NCI-H146 (cell line): ENCODE measurements around the gene MYO1A.
"Not testable (repeated sequence)": the region's sequence is repeated elsewhere in the genome, so short reads cannot be mapped to it uniquely, and the experiment has no call there.

Experiments
- DNase-seq: peaks from one replicate; lab custom pipeline; 2025; lab: John Stamatoyannopoulos, UW

The MYO1A gene

DNA sequence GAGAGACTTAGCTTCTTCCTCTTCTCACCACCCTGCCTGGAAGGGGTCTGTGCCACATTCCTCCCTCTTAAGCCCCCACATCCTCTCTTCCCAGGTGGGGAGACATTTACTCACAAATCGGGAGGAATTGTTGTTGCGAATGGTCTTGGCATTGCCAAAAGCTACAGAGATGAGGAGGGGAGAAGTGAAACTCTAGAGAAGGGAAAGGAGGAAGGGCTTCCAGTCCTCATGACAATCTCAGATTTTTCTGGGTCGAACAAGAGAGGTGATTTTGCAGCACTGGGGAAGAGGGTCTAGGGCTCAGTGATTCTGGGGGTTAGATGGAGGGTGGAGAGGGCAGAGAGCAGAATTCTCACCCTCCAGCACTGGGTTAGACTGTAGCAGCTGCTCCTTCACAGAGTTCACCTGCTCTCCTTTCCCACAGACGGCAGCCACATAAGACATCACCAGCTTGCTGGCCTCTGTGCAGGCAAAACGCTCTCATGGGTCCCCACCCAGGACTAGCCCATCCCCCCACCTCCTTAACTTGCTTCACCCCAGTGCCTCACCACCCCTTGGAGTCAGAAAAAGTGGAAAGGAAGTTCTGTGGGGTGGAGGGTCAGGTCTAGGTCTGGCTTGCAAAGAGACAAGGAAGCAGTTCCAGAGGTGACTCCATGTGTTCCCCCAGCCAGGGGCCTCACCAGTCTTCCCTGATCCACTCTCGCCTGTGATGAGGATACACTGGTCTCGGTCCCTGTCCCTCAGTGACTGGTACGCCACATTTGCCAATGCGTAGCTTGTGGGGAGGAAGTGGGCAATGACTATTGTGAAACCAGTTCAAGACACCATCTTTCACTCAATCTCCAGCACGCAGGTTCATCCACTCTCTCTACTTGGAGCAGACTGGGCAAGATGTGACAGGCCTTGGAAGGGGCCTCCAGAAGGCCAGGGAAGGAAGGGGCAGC, 2.7 kb downstream of the MYO1A start:
- DNase-seq: no peak

DNA sequence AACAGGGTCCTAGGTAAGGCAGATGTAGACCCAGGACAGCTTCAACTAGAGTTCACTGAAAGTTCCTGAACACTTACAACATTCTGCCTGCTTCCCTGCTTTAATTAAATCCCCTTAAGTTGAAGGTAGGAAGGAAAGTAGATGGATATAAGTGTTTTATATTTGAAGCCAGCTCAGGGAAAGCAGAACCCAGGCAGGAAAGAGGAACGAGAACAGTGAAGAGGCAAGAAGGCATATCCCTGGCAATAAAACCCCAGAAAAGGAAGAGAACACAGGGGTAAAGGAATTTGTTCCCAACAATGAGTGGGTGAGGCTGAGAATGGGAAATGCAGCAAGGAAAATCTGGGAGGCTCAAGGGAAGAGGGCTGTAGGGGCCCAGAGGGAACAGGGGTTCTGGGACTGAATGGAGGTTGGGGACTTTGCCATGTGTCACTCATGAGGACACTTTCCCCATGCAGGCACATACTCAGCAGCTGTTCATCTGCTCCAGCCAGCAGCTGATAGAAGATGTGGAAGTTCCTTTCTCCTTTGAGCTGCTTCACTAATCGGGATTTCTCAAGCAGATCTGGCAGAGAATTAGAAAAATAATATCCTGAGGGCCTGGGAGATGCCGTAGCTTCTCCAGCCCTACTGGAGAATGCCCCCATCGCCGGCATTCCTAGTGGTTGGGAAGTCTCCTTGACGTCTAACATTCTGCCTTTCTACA, 3.7 kb downstream of the MYO1A start:
- no peak for DNase-seq

DNA sequence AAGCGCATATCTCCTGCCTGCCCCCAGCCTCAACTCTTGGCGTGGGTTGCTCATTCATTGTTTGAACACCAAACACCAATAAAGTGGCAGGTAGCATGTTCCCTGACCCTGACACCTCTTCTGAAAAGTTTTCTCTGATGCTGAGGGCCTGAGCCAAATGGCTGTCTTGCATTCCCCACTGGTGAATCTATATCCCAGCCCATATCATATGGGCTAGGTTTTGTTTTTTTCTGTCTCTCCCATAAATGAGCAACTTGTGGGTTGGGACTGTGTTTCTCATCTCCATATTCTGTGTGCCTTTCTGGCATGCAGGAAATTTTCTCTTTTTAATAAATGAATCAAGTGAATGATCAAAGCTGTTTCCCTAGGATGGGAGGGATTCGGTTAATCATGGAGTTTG, 5.0 kb downstream of the MYO1A start:
- no peak for DNase-seq

DNA sequence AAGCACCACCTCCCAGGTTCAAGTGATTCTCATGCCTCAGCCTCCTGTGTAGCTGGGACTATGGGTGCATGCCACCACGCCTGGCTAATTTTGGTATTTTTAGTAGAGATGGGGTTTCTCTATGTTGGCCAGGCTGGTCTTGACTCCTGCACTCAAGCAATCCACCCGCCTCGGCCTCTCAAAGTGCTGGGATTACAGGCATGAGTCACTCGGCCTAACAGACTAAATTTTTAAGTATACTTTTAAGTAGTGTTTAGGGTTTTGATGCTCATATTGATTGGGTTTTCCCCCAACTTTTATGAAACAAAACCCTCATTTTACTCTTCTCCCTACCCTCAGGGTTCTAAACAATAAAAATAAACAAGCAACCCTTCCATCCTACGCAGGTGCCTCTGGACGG, 5.5 kb downstream of the MYO1A start:
- no peak for DNase-seq

DNA sequence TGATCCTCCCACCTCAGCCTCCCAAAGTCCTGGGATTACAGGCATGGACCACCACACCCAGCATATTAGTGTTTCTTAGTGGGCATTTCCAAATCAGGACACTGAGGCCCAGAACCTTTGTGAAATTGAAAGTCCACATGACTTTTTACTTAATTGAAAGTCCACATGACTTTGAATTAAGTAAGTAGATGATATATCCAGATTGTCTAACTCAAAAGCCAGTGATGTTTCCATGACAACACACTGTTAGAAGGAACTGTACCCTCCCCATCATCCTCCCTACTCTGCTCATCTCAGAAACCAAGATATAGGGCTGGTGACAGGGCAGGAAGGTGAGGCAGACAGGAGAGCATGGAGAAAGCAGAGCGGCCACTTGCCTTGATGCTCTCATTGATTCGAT, 7.2 kb downstream of the MYO1A start:
- no peak for DNase-seq

DNA sequence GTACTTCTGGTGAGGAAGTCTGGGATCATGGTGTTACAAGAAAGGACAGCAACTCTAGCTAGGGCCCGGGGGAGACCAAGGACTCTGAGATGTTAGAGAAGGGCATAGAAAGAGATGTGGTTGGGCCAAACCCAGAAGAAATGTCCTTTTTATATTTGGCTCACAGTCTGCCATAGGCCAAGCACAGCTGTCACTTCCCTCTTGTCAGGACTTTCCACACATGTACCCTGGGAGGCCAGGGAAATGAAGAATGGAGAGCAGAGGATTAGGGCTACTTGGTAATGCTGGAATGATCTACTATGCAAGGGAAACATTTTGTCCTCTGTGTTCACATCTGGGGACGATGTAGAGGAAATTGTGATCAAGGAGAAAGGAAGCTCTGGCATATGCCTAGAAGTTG, 9.2 kb downstream of the MYO1A start:
- no peak for DNase-seq

DNA sequence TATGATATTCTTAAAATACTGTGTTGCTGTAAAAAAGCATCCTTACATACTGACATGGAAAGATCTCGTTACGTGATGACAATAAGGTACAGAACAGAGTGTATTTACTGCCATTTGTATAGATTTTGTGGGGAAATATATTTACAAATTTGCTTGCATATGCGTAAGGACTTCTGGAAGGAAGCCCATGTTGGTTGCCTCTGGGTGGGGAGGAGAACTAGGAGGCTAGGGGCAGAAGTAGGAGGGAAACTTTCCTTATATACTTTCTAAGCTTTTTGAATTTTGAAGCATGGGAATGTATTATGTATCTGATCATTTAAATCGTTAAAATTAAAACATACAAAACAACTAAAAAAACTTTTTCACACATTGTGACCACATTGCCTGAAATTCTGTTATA, 9.7 kb downstream of the MYO1A start:
- DNase-seq: no peak

DNA sequence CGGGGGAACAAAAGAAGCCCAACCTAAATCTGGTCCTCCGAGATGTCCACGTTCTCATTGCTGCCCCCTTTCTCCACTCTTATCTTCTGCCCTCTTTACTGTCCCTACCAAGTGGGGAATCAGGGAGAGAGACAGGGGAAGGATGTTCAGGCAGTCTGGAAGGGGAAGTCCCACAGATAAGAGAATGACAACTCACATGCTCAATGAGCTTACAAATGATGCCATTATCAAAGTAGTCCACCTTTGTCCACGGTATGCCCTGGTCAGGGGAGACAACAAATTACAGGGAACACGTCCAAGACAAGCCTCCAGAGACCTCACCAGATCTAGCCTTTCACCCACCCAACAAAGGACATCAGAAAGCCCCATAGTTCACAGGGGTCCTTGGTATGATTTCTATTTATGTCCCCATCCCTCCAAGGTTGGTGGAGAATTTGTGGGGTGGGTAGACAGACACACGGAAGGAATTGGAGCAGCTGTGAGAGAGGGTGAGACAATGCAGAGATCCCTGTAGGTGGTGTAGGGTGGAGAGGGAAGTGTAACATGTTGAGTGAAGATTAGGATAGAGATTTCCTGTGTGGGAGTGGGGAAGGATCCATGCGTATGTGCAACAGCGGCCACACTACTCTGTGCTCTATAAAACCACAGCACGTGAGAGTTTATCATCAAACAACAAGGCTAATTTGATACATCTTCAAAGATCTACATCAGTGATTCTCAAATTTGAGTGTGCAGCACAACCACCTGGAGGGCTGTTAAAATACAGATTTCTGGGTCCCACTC, 10.7 kb downstream of the MYO1A start:
- DNase-seq: no peak

DNA sequence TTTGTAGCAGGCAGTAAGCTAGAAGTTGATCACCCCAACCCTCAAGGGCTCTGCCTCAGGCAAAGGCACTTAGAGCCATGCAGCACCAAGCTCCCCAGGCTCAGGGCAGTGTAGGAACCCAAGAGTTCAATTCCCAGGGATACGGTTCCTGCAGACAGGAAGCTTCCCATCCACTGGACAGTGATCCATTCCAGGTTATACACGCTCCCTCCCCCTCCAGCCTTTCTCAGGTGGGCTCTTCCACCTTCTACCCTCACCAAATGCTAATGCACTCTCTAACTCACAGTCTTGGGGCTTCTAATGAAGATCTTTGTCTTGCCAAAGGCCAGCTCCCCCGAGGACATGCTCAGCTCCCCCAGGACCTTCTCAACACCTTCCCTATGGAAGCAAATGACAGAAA, 12.7 kb downstream of the MYO1A start:
- DNase-seq: no peak

DNA sequence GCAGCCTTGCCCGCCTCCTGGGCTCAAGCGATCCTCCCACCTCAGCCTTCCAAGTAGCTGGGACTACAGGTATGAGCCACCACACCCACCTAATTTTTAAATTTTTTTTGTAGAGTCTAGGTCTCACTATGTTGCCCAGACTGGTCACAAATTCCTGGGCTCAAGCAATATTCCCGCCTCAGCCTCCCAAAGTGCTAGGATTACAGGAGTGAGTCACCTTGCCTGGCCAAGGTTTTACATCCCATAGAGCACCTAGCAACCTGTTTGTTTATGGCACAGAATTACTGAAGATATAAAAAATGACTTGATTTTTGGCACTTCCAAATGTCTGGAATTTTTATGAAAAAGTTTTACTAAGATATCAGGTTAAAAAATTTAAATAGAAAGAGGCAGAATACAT, 16.5 kb downstream of the MYO1A start:
- no peak for DNase-seq

DNA sequence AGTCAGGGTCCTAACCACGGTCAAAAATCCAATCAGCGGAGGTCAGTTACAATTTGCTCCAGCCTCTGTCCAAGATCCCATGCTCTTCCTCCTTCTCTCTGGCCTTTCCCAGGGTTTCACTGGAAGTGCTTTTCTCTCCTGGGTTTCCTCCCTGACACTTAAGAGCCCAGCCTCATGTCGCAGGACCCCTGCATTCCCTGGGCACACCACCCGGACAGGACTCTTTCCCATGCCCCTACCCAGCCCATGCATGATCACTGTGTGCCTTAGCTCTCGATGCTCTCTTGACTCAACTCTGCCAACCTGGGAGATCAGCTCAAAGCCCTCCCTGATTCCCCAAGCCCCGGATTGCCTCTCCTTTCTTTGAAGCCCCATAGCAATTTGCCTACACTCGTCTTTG, 18.1 kb downstream of the MYO1A start:
- no peak for DNase-seq

DNA sequence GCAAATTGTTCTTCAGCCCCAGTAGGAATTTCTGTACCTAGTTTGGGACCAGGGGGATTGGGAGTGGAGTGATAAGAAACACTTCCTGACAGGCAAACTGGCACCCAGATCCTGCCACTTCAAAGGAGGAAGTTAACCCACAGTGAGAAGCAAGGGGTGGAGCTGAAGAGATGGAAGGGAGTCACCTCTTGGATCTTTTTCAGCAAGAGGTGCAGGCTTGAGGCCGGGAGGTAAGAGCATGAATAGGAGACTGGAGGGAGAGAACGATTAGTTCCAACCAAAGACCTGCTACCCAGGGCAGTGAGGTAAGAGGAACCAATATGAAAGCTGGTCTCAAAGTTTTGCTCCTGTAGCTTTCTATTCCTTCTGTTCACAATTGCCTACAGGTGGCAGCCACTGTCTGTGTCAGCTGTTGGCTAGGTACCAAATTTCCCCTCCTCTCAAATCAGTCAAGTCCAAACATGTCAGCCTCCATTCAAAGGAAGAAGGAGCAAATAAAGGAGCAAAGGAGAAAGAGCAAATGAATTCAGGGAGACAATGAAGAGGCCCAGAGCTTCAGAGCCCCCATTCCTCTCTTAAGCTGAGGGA, 18.7 kb downstream of the MYO1A start:
- DNase-seq: peak; percentile 77

DNA sequence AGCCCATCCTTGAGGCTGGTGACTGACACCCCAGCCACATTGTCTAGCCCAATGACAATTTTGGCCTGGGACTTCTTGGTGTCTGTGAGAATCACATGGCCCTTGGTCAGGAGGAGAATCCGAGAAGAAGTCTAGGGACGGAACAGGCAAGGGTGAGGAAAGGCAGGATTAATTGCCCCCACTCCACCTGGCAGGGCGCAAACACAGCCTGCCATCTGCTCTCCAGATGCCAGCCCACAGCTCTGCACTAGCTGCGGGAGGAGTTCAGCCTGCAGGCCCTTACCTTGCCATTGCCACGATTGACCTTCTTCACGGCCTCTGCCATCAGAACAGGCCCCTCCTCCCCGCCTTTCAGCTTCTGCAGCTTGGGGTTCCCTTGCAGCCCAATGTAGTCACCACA, 20.5 kb downstream of the MYO1A start:
- no peak for DNase-seq

DNA sequence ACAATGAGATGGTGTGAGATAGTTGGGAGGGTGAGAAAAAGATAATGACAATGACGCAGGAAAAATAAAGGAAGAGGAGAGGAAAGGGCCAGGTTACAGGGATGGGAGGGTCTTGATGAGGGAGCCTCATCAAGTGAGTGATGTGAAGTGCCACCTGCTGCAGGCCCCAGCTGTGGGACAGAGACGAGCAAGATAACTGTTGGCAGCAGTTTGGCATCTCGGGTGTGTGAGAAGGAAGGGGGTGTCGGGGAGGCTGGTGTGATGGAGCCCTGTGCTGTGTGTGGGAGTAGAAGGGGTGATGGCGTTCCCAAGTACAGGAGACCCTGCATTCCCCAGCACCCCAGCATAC, 22.1 kb downstream of the MYO1A start:
- no peak for DNase-seq

DNA sequence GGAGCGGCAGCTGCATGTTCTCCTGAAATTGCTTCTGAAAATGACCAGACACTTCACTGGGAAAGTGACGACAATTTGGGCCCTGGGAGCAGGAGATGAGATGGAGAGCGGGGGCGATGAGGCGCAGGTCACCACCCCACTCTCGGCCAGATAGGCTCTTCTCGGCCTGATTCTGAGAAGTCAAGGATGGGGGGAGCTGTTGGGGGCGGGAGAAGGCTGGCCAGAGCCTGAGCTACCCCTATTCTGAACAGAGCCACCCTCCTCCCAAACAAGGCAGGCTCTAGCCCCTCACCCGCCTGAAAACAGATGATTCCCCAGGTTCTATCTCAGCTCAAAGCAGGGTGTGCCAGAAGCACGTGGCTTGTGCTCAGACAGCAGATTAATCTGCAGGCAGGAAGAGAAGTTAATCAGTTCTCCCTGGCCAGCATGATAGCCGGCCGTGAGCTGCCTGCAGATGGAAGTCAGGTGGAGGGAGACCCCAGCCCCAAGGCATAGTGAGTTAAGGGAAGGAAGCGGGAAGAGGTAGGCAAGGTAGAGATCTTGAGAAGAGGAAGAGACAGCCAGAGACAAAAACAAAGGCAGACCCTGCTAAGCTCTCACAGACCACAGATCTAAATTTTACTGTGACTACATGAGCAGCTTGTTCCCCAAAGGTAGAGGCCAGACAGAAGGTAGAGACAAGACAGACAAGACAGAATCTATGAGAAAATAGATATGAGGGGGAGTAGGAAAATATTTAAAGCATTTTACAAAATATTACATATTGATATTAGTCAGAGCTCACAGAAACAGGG, 22.7 kb downstream of the MYO1A start:
- no peak for DNase-seq

DNA sequence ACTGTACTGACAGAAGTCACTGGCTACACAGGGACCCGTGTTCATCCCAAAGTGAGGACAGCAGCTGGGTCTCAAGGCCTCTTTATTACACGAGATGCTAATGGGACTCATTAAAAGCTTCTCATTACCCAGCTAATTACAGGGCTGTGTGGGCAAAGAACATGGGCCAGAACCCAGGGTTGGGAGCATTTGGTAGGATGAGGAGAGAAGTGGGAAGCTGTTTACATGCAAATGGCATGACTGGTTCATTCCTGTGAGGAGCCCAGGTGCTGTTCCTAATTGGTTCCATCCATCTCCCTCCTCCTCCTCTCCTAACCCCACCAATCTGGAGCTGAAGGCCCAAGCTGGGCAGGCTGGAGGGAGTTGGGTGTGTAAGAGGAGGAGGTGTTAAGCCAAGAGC, 24.7 kb downstream of the MYO1A start:
- no peak for DNase-seq

DNA sequence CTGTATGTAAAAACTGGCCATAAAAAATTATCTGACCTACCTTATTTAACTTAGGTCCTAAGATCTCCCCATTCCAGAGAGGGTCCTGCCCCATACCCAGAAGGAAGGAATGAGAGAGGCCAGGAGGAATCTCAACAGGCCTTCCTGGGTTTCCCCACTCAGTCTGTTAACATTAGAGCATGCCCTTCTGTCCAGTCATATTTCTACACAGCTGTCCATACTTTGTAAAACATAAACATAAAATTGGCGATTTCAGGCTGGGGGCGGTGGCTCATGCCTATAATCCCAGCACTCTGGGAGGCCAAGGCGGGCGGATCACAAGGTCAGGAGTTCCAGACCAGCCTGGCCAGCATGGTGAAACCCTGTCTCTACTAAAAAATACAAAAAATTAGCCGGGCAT, 27.6 kb downstream of the MYO1A start:
- DNase-seq: not testable (repeated sequence)

DNA sequence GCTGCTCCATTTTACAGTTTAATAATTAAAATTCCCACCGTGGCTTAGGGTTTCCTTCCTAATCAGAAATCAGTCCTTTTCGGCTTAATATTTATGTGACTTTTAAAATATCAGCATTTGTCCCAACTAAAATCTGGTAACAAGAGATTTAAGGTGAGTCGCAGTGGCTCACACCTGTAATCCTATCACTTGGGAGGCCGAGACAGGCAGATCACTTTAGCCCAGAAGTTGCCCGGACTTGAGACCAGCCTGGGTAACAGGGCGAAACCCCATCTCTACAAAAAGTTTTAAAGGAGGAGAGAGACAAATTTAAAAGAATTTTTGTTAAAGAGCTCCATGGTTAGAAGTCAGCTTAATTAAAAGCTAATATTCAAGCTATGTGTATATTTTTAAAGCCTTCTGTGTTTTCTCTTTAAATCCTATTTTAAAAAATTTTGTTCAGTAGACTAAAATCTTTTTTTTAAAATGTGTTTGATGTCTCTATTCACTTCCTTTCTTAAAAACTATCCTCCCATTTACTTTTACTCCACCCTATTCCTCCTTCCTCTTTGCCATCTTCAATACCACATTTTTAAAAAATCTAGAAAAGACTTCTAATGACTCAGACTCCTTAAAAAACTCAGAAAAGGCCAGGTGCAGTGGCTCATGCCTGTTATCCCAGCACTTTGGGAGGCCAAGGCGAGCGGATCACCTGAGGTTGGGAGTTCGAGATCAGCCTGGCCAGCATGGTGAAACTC, 29.8 kb downstream of the MYO1A start:
- DNase-seq: no peak

DNA sequence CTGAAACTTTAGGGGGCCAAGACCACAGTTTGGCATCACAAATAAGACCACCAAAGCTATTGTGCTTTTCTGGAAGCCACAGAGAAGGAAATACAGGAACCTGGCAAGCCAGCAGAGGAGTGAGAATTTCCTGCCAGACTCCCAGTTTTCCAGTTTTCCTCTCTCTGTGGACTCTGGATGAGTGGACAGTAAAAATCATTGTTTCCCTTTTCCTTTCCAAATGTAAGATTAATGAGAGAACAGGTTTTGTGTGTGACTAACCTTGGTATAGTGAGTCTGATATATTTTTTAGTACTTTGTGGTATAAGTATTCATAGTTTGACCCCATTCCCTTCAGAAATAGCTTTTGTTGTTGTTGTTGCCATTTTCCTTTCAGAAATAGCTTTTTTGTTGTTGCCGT, 31.0 kb downstream of the MYO1A start:
- DNase-seq: no peak

DNA sequence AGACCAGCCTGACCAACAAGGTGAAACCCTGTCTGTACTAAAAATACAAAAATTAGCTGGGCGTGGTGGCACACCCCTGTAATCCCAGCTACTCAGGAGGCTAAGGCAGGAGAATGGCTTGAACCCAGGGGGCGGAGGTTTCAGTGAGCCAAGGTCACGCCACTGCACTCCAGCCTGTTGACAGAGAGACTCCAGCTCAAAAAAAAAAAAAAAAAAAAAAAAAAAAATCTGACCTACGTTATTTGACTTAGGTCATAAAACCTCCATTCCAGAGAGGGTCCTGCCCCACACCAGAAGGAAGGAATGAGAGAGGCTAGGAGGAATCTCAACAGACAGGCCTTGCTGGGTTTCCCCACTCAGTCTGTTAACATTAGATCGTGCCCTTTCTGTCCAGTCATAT, 31.6 kb downstream of the MYO1A start:
- not testable (repeated sequence) for DNase-seq

DNA sequence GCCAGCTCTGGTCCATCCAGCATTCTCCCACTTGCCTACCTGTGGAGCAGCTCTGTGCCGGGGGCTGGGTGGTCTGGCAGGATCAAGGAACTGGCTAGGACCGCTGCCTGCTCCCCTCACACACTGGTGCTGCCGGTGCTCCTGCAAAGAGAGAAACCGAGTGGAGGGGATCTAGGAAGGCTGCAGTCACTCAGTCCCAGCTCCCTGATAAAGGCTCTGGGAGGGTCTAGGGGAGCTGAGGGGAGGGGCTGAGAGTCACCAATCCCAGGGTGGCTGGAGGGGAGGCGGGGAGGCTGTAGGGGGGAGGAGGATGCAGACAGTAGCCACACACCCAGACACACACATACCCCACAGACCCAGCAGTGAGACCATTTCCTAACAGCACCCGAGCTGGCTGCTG, 33.6 kb downstream of the MYO1A start, which contains the start of gene TAC3:
TAC3 (minus strand) TSS at position 182 of the 400 bp plus-strand sequence. CDS start 732 bp downstream, outside the sequence.
- DNase-seq: peak; percentile 27
